ENCODE measurements around the gene MC1R.

The MC1R gene

GRCh38 chr16:89949121-89949742 lies 30.6 kb downstream of the MC1R start:
- Histone ChIP-seq H3K27ac (ENCODE audit: low read depth, low read length) (no peak overlapping the region), H3K36me3 (ENCODE audit: control insufficient read depth in 5 of 5, insufficient read depth in 5 of 5, low read length in 5 of 5) (peaks cover 0 to 5% (median under 1%) of the 10 kb centered on the region in 5 donors), H3K4me1 (ENCODE audit: control insufficient read depth in 5 of 5, insufficient read depth in 5 of 5, low read length in 5 of 5) (peaks cover 0 to 26% (median 16%) of the 10 kb centered on the region in 5 donors), H3K9ac (ENCODE audit: low read length in 5 of 5) (peak overlapping the region in 4 of 5 donors; percentile 66 to 86 (median 76)), H3K9me3 (ENCODE audit: control insufficient read depth in 5 of 5, low read length in 5 of 5) (no peaks in the 10 kb centered on the region), H3K4me3 (ENCODE audit: low read depth in 1 of 5, low read length in 5 of 5) (peak overlapping the region in 4 of 5 donors; percentile 60 to 68 (median 64)), H3K27me3 (ENCODE audit: control insufficient read depth in 5 of 5, insufficient read depth in 4 of 5, low read length in 5 of 5) (peaks cover 0 to 7% (median 4%) of the 10 kb centered on the region in 5 donors)

- peak overlapping the region in 4 of 5 donors; percentile 4 to 86 (median 68) for H3K9ac ChIP-seq (ENCODE audit: low read length in 5 of 5)
- H3K4me1 ChIP-seq (ENCODE audit: control insufficient read depth in 5 of 5, insufficient read depth in 5 of 5, low read length in 5 of 5): peaks cover 0 to 26% (median 16%) of the 10 kb centered on the region in 5 donors
- H3K27ac ChIP-seq (ENCODE audit: low read depth, low read length): no peak overlapping the region
- no peaks in the 10 kb centered on the region for H3K9me3 ChIP-seq (ENCODE audit: control insufficient read depth in 5 of 5, low read length in 5 of 5)
- peak overlapping the region in 4 of 5 donors; percentile 60 to 68 (median 64) for H3K4me3 ChIP-seq (ENCODE audit: low read depth in 1 of 5, low read length in 5 of 5)
- H3K27me3 ChIP-seq (ENCODE audit: control insufficient read depth in 5 of 5, insufficient read depth in 4 of 5, low read length in 5 of 5): peaks cover 0 to 4% (median 2%) of the 10 kb centered on the region in 5 donors
- H3K36me3 ChIP-seq (ENCODE audit: control insufficient read depth in 5 of 5, insufficient read depth in 5 of 5, low read length in 5 of 5): peaks cover 0 to 10% (median 4%) of the 10 kb centered on the region in 5 donors
Measured at GRCh38 chr16:89949756-89950155, 31.1 kb downstream of the MC1R start.

GRCh38 chr16:89951509-89951908 lies 32.8 kb downstream of the MC1R start:
- H3K9me3 ChIP-seq (ENCODE audit: control insufficient read depth in 5 of 5, low read length in 5 of 5): no peaks in the 10 kb centered on the region
- no peaks in the 10 kb centered on the region for H3K27me3 ChIP-seq (ENCODE audit: control insufficient read depth in 5 of 5, insufficient read depth in 4 of 5, low read length in 5 of 5)
- H3K9ac ChIP-seq (ENCODE audit: low read length in 5 of 5): no peak overlapping the region
- no peak overlapping the region for H3K4me3 ChIP-seq (ENCODE audit: low read depth in 1 of 5, low read length in 5 of 5)
- peaks cover 0 to 24% (median 10%) of the 10 kb centered on the region in 5 donors for H3K36me3 ChIP-seq (ENCODE audit: control insufficient read depth in 5 of 5, insufficient read depth in 5 of 5, low read length in 5 of 5)
- H3K27ac ChIP-seq (ENCODE audit: low read depth, low read length): no peak overlapping the region
- peaks cover 0 to 27% (median 16%) of the 10 kb centered on the region in 5 donors for H3K4me1 ChIP-seq (ENCODE audit: control insufficient read depth in 5 of 5, insufficient read depth in 5 of 5, low read length in 5 of 5)

GRCh38 chr16:89952049-89952448 lies 33.4 kb downstream of the MC1R start:
- Histone ChIP-seq H3K9me3 (ENCODE audit: control insufficient read depth in 5 of 5, low read length in 5 of 5) (no peaks in the 10 kb centered on the region), H3K36me3 (ENCODE audit: control insufficient read depth in 5 of 5, insufficient read depth in 5 of 5, low read length in 5 of 5) (peaks cover 0 to 29% (median 15%) of the 10 kb centered on the region in 5 donors), H3K9ac (ENCODE audit: low read length in 5 of 5) (no peak overlapping the region), H3K27me3 (ENCODE audit: control insufficient read depth in 5 of 5, insufficient read depth in 4 of 5, low read length in 5 of 5) (no peaks in the 10 kb centered on the region), H3K4me1 (ENCODE audit: control insufficient read depth in 5 of 5, insufficient read depth in 5 of 5, low read length in 5 of 5) (peaks cover 0 to 31% (median 16%) of the 10 kb centered on the region in 5 donors), H3K4me3 (ENCODE audit: low read depth in 1 of 5, low read length in 5 of 5) (no peak overlapping the region), H3K27ac (ENCODE audit: low read depth, low read length) (no peak overlapping the region)

DNA sequence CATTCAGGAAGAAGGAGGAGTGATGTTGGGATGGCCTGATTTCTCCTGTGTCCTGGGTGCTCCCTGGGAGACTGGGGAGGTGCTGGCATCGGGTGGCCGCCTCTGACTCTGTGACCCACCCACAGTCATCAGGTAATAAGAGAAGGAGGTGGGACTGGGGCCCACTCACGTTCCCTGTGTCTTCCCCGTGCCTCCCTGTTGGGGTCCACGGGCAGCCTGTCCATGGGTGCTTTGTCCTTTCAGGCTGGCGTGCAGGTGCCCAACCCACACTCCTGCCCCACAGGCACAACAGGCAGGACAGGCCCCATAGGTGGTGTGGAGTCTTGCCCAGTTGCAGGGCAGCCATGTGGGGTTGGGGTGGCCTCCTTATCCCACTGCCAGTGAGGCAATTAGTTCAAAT lies 33.9 kb downstream of the MC1R start:
- H3K9me3 ChIP-seq (ENCODE audit: control insufficient read depth in 5 of 5, low read length in 5 of 5): no peaks in the 10 kb centered on the region
- peaks cover 0 to 33% (median 15%) of the 10 kb centered on the region in 5 donors for H3K4me1 ChIP-seq (ENCODE audit: control insufficient read depth in 5 of 5, insufficient read depth in 5 of 5, low read length in 5 of 5)
- H3K27ac ChIP-seq (ENCODE audit: low read depth, low read length): no peak overlapping the region
- no peak overlapping the region for H3K4me3 ChIP-seq (ENCODE audit: low read depth in 1 of 5, low read length in 5 of 5)
- H3K27me3 ChIP-seq (ENCODE audit: control insufficient read depth in 5 of 5, insufficient read depth in 4 of 5, low read length in 5 of 5): no peaks in the 10 kb centered on the region
- no peak overlapping the region for H3K9ac ChIP-seq (ENCODE audit: low read length in 5 of 5)
- peaks cover 0 to 34% (median 20%) of the 10 kb centered on the region in 5 donors for H3K36me3 ChIP-seq (ENCODE audit: control insufficient read depth in 5 of 5, insufficient read depth in 5 of 5, low read length in 5 of 5)

- peaks cover 0 to 25% (median 9%) of the 10 kb centered on the region in 5 donors for H3K4me1 ChIP-seq (ENCODE audit: control insufficient read depth in 5 of 5, insufficient read depth in 5 of 5, low read length in 5 of 5)
- no peaks in the 10 kb centered on the region for H3K9me3 ChIP-seq (ENCODE audit: control insufficient read depth in 5 of 5, low read length in 5 of 5)
- H3K4me3 ChIP-seq (ENCODE audit: low read depth in 1 of 5, low read length in 5 of 5): no peak overlapping the region
- H3K27me3 ChIP-seq (ENCODE audit: control insufficient read depth in 5 of 5, insufficient read depth in 4 of 5, low read length in 5 of 5): no peaks in the 10 kb centered on the region
- H3K36me3 ChIP-seq (ENCODE audit: control insufficient read depth in 5 of 5, insufficient read depth in 5 of 5, low read length in 5 of 5): peaks cover 0 to 46% (median 32%) of the 10 kb centered on the region in 5 donors
- H3K9ac ChIP-seq (ENCODE audit: low read length in 5 of 5): no peak overlapping the region
- H3K27ac ChIP-seq (ENCODE audit: low read depth, low read length): no peak overlapping the region
Measured at GRCh38 chr16:89953671-89954406, 35.2 kb downstream of the MC1R start.

GRCh38 chr16:89954462-89954861 lies 35.8 kb downstream of the MC1R start:
- Histone ChIP-seq H3K27ac (ENCODE audit: low read depth, low read length) (no peak overlapping the region), H3K9me3 (ENCODE audit: control insufficient read depth in 5 of 5, low read length in 5 of 5) (no peaks in the 10 kb centered on the region), H3K4me1 (ENCODE audit: control insufficient read depth in 5 of 5, insufficient read depth in 5 of 5, low read length in 5 of 5) (peaks cover 0 to 20% (median 5%) of the 10 kb centered on the region in 5 donors), H3K9ac (ENCODE audit: low read length in 5 of 5) (no peak overlapping the region), H3K27me3 (ENCODE audit: control insufficient read depth in 5 of 5, insufficient read depth in 4 of 5, low read length in 5 of 5) (no peaks in the 10 kb centered on the region), H3K4me3 (ENCODE audit: low read depth in 1 of 5, low read length in 5 of 5) (no peak overlapping the region), H3K36me3 (ENCODE audit: control insufficient read depth in 5 of 5, insufficient read depth in 5 of 5, low read length in 5 of 5) (peaks cover 0 to 51% (median 37%) of the 10 kb centered on the region in 5 donors)

DNA sequence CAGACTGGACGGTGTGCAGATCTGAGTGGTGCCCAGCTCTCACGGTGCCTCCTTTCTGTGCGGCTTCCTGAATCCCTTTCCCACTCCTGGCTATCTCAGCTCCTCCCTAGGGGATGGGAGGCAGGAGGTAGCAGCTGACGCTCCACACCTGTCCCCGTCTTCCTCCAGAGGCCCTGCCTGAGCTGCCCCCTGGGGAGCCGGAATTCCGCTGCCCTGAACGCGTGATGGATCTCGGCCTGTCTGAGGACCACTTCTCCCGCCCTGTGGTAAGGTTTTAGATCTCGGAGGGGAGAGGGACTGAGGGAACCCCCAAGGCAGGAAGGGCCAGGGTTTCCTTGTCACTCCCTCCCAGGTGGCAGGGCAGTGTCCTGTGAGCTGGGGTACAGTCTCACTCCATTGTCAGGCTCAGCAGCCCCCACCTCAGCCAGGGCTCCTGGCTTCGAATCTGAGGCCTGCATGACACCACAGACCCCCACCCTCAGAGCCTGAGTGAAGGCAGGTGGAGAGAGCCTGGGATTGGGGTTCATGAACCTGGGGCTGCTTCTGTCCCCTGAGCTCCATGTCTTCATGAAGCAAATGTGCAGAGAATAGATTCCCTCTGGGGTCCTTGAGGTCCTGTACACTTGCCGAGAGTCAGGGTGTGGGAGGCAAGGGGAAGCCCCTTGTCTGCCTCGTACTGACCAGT lies 36.5 kb downstream of the MC1R start:
- no peaks in the 10 kb centered on the region for H3K27me3 ChIP-seq (ENCODE audit: control insufficient read depth in 5 of 5, insufficient read depth in 4 of 5, low read length in 5 of 5)
- H3K36me3 ChIP-seq (ENCODE audit: control insufficient read depth in 5 of 5, insufficient read depth in 5 of 5, low read length in 5 of 5): peaks cover 0 to 57% (median 42%) of the 10 kb centered on the region in 5 donors
- no peak overlapping the region for H3K4me3 ChIP-seq (ENCODE audit: low read depth in 1 of 5, low read length in 5 of 5)
- no peak overlapping the region for H3K9ac ChIP-seq (ENCODE audit: low read length in 5 of 5)
- peaks cover 0 to 15% (median 0%) of the 10 kb centered on the region in 5 donors for H3K4me1 ChIP-seq (ENCODE audit: control insufficient read depth in 5 of 5, insufficient read depth in 5 of 5, low read length in 5 of 5)
- H3K9me3 ChIP-seq (ENCODE audit: control insufficient read depth in 5 of 5, low read length in 5 of 5): no peaks in the 10 kb centered on the region
- H3K27ac ChIP-seq (ENCODE audit: low read depth, low read length): no peak overlapping the region

DNA sequence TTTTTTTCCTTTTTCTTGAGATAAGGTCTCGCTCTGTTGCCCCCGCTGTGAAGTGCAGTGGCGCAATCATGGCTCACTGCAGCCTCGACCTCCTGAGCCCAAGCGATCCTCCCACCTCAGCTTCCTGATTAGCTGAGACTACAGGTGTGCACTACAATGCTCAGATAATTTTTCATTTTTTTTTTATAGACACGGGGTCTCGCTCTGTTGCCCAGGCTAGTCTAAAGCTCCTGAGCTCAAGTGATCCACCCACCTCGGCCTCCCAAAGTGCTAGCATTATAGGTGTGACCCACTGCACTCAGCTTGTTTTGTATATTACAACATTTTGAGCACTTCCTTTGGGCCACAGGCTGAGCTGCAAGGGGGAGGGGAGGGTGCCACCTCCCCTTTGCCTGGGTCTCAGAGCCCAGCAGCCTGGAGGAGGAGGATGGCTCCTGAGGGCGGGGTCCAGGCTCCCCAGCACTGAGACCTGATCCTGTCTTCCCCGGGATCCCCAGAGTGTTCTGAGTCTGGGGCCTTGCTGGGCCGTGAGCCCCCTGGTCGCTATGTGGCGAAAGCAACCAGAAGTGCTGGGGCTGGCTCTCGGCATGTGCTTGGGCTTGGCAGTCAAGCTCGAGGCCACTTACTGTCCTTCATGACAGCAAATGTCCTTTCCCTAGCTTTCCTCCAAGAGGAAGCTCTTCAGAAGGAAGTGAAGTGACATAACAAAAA lies 38.0 kb downstream of the MC1R start:
- H3K27ac ChIP-seq (ENCODE audit: low read depth, low read length): no peak overlapping the region
- no peaks in the 10 kb centered on the region for H3K9me3 ChIP-seq (ENCODE audit: control insufficient read depth in 5 of 5, low read length in 5 of 5)
- H3K4me3 ChIP-seq (ENCODE audit: low read depth in 1 of 5, low read length in 5 of 5): peak overlapping the region in 1 of 5 donors; percentile 44
- H3K36me3 ChIP-seq (ENCODE audit: control insufficient read depth in 5 of 5, insufficient read depth in 5 of 5, low read length in 5 of 5): peaks cover 0 to 69% (median 55%) of the 10 kb centered on the region in 5 donors
- no peaks in the 10 kb centered on the region for H3K27me3 ChIP-seq (ENCODE audit: control insufficient read depth in 5 of 5, insufficient read depth in 4 of 5, low read length in 5 of 5)
- H3K4me1 ChIP-seq (ENCODE audit: control insufficient read depth in 5 of 5, insufficient read depth in 5 of 5, low read length in 5 of 5): peaks cover 0 to 15% (median 0%) of the 10 kb centered on the region in 5 donors
- no peak overlapping the region for H3K9ac ChIP-seq (ENCODE audit: low read length in 5 of 5)

Data from subcutaneous abdominal adipose tissue (tissue), 5 donors.